Uterus (tissue), 2 donors: ENCODE results near the gene PTPRE.

Experiments used
- CTCF ChIP-seq, 4 experiments: fragments of 200-600 bp in 2 of 4; fragments of 450-650 bp in 2 of 4; sonication (generic) in 2 of 4; IDR thresholded peaks; one replicate each; pipeline ENCODE4 v1.5.1; 2016 to 2019; ENCODE audit warnings: antibody characterized with exemption in 4 of 4, mild to moderate bottlenecking in 2 of 4, moderate library complexity in 1 of 4
- POLR2A ChIP-seq, 2 donors: fragments of 450-650 bp; IDR thresholded peaks; one replicate each; pipeline ENCODE4 v1.6.1; 2016; ENCODE audit warnings: antibody characterized with exemption in 2 of 2, mild to moderate bottlenecking in 1 of 2, moderate library complexity in 1 of 2

- no peak for TF ChIP-seq CTCF (IDR thresholded peaks at IDR 0.05)
- no peak for TF ChIP-seq POLR2A (IDR thresholded peaks at IDR 0.05)
Measured at GRCh38 chr10:128036011-128036615, 129.2 kb downstream of the PTPRE start.
